H1 (cell line): ENCODE results near the gene BRIP1. TPM values are rescaled to one million over a fixed set of nuclear protein-coding genes. Genes with fewer than 3 reads are reported as not detected.

Experiments
- CTCF ChIA-PET: fragments of 300-600 bp; sonication (Branson Sonifier 250); formaldehyde crosslinking; loops from one replicate; lab custom pipeline; 2021; ENCODE audit not compliant: partially characterized antibody; lab: Charles Lee
- POLR2A ChIA-PET: fragments of 300-600 bp; sonication (Branson Sonifier 250); formaldehyde crosslinking; loops from one replicate; lab custom pipeline; 2021; ENCODE audit warnings: inconsistent platforms; ENCODE audit not compliant: partially characterized antibody; lab: Charles Lee
- DNase-seq, 2 experiments: peaks; one replicate each; pipeline versions ENCODE4 v3.0.0 to v3.0.0-alpha.2; 2010 to 2022; ENCODE audit warnings: low spot score in 2 of 2, low read depth in 1 of 2, mixed read lengths in 1 of 2
- FAIRE-seq: peaks from 2 replicates; lab custom pipeline; 2011; peaks lifted over from hg19 to GRCh38; lab: Jason Lieb, UNC
- H2AFZ ChIP-seq: 2 replicates; pipeline ENCODE4 v1.8.1; 2012; ENCODE audit warnings: low read length, inconsistent platforms
- H2AK5ac ChIP-seq: 2 replicates; pipeline ENCODE4 v1.6.1; 2013; ENCODE audit warnings: low read depth, low read length
- H2BK120ac ChIP-seq: replicated peaks from 2 replicates; pipeline ENCODE3; 2013; ENCODE audit warnings: low read depth, low read length, inconsistent platforms
- H2BK12ac ChIP-seq: 2 replicates; pipeline ENCODE4 v1.6.1; 2013; ENCODE audit warnings: low read depth, low read length
- H2BK15ac ChIP-seq: 2 replicates; pipeline ENCODE4 v1.6.1; 2013; ENCODE audit warnings: low read length
- H2BK20ac ChIP-seq: 2 replicates; pipeline ENCODE4 v1.6.1; 2013; ENCODE audit warnings: low read length
- H2BK5ac ChIP-seq: 2 replicates; pipeline ENCODE4 v1.6.1; 2013; ENCODE audit warnings: low read depth, low read length
- H3K14ac ChIP-seq: 2 replicates; pipeline ENCODE4 v1.6.1; 2013; ENCODE audit warnings: inconsistent platforms; ENCODE audit not compliant: insufficient read length
- H3K18ac ChIP-seq: 2 replicates; pipeline ENCODE4 v1.6.1; 2013; ENCODE audit warnings: low read length; ENCODE audit errors: extremely low read depth
- H3K23ac ChIP-seq: 2 replicates; pipeline ENCODE4 v1.6.1; 2013; ENCODE audit warnings: inconsistent platforms; ENCODE audit not compliant: insufficient read length
- H3K23me2 ChIP-seq: 2 replicates; pipeline ENCODE4 v1.6.1; 2013; ENCODE audit warnings: low read depth, low read length
- H3K27ac ChIP-seq: 2 replicates; pipeline ENCODE4 v1.6.1; 2011; ENCODE audit warnings: low read depth, low read length, inconsistent platforms
- H3K27me3 ChIP-seq, 4 experiments: replicated peaks in 1 of 4; 1 replicate in 1 of 4; 2 replicates in 3 of 4; pipeline versions ENCODE4 v1.6.1 to v1.8.1; 2011 to 2013; ENCODE audit warnings: low read length in 3 of 4, mild to moderate bottlenecking in 3 of 4, inconsistent platforms in 2 of 4, mixed read lengths in 2 of 4, moderate library complexity in 1 of 4; ENCODE audit not compliant: control insufficient read depth in 3 of 4, insufficient read depth in 3 of 4; ENCODE audit errors: extremely low read depth in 1 of 4
- H3K36me3 ChIP-seq, 4 experiments: 2 replicates each; pipeline versions ENCODE4 v1.6.1 to v1.8.1; 2011 to 2013; ENCODE audit warnings: mild to moderate bottlenecking in 4 of 4, low read length in 3 of 4, moderate library complexity in 2 of 4, control low read depth in 1 of 4, inconsistent platforms in 1 of 4; ENCODE audit not compliant: insufficient read depth in 4 of 4, control insufficient read depth in 2 of 4
- H3K4ac ChIP-seq: replicated peaks from 2 replicates; pipeline ENCODE3; 2013; ENCODE audit warnings: low read length, low read depth, mixed read lengths, inconsistent platforms; ENCODE audit not compliant: insufficient read length
- H3K4me1 ChIP-seq, 4 experiments: replicated peaks in 1 of 4; 1 replicate in 1 of 4; 2 replicates in 3 of 4; pipeline versions ENCODE4 v1.6.1 to v1.8.1; 2011 to 2013; ENCODE audit warnings: low read length in 3 of 4, inconsistent platforms in 2 of 4, mixed read lengths in 1 of 4; ENCODE audit not compliant: insufficient read depth in 4 of 4, control insufficient read depth in 3 of 4
- H3K4me2 ChIP-seq, 2 experiments: 2 replicates each; pipeline versions ENCODE4 v1.6.1 to v1.8.1; 2011 to 2013; ENCODE audit warnings: low read depth in 2 of 2, low read length in 2 of 2, control low read depth in 1 of 2, inconsistent platforms in 1 of 2, mild to moderate bottlenecking in 1 of 2; ENCODE audit not compliant: insufficient read depth in 1 of 2
- H3K4me3 ChIP-seq, 4 experiments: fragments of 200-600, 300-600 bp in 1 of 4; sonication (generic), shearing (Covaris generic), sonication (Bioruptor Twin) in 1 of 4; 2 replicates each; pipeline versions ENCODE4 v1.5.1 to v1.8.1; 2011 to 2016; ENCODE audit warnings: low read length in 4 of 4, low read depth in 3 of 4, control low read depth in 2 of 4, inconsistent platforms in 2 of 4, mild to moderate bottlenecking in 2 of 4, mixed read lengths in 1 of 4, moderate library complexity in 1 of 4; ENCODE audit not compliant: insufficient read depth in 2 of 4; ENCODE audit errors: extremely low read depth in 1 of 4
- H3K56ac ChIP-seq: replicated peaks from 2 replicates; pipeline ENCODE3; 2013; ENCODE audit warnings: low read depth, mild to moderate bottlenecking, mixed read lengths, low read length, inconsistent platforms; ENCODE audit not compliant: insufficient read length
- H3K79me1 ChIP-seq: 2 replicates; pipeline ENCODE4 v1.6.1; 2013; ENCODE audit warnings: low read depth, low read length, control low read depth
- H3K79me2 ChIP-seq, 2 experiments: 2 replicates each; pipeline versions ENCODE4 v1.6.1 to v1.8.1; 2012 to 2013; ENCODE audit warnings: low read length in 2 of 2, mild to moderate bottlenecking in 2 of 2, inconsistent platforms in 1 of 2; ENCODE audit not compliant: insufficient read depth in 2 of 2, control insufficient read depth in 1 of 2
- H3K9ac ChIP-seq, 4 experiments: replicated peaks in 1 of 4; 1 replicate in 1 of 4; 2 replicates in 3 of 4; pipeline versions ENCODE4 v1.6.1 to v1.8.1; 2011 to 2013; ENCODE audit warnings: low read depth in 3 of 4, low read length in 3 of 4, control low read depth in 2 of 4, mild to moderate bottlenecking in 2 of 4, moderate library complexity in 2 of 4, inconsistent platforms in 1 of 4; ENCODE audit errors: extremely low read depth in 1 of 4
- H3K9me3 ChIP-seq, 2 experiments: 2 replicates each; pipeline versions ENCODE4 v1.6.1 to v1.8.1; 2012 to 2013; ENCODE audit warnings: mild to moderate bottlenecking in 2 of 2, moderate library complexity in 2 of 2, control low read depth in 1 of 2, inconsistent platforms in 1 of 2, low read depth in 1 of 2, low read length in 1 of 2, mixed read lengths in 1 of 2; ENCODE audit not compliant: insufficient read depth in 2 of 2
- H4K20me1 ChIP-seq, 2 experiments: replicated peaks in 1 of 2; 2 replicates each; pipeline versions ENCODE3 to v1.8.1; 2011 to 2013; ENCODE audit warnings: inconsistent platforms in 2 of 2, low read length in 2 of 2, mild to moderate bottlenecking in 1 of 2; ENCODE audit not compliant: insufficient read depth in 2 of 2, control insufficient read depth in 1 of 2
- H4K5ac ChIP-seq: 2 replicates; pipeline ENCODE4 v1.6.1; 2013; ENCODE audit warnings: low read length, low read depth, mixed read lengths, inconsistent platforms; ENCODE audit not compliant: insufficient read length
- H4K8ac ChIP-seq: 2 replicates; pipeline ENCODE4 v1.8.0; 2013; ENCODE audit warnings: mild to moderate bottlenecking, moderate library complexity, low read length, inconsistent platforms; ENCODE audit not compliant: insufficient read depth; ENCODE audit errors: extremely low read depth
- H4K91ac ChIP-seq: replicated peaks from 2 replicates; pipeline ENCODE3; 2013; ENCODE audit warnings: low read length, mixed read lengths, inconsistent platforms; ENCODE audit not compliant: insufficient read length
- CBX5 ChIP-seq: fragments of 300-800, 300-1000 bp; sonication (generic); IDR thresholded peaks from 2 replicates; pipeline ENCODE4 v1.7.1; 2016; ENCODE audit warnings: antibody characterized with exemption, low read length, low read depth
- CHD2 ChIP-seq: IDR thresholded peaks from 2 replicates; pipeline ENCODE4 v1.6.1; 2012; ENCODE audit warnings: low read length, improper control_type of control experiment
- CTBP2 ChIP-seq: IDR thresholded peaks from 2 replicates; pipeline ENCODE4 v1.7.0; 2011; ENCODE audit warnings: borderline replicate concordance, mild to moderate bottlenecking, moderate library complexity, mixed read lengths, low read length; ENCODE audit not compliant: insufficient read depth, insufficient read length
- GABPA ChIP-seq: IDR thresholded peaks from 2 replicates; pipeline ENCODE4 v1.6.1; 2011; ENCODE audit warnings: mild to moderate bottlenecking, low read length, moderate library complexity, borderline replicate concordance; ENCODE audit not compliant: insufficient read depth
- KDM4A ChIP-seq: IDR thresholded peaks from one replicate; pipeline ENCODE4 v1.7.1; 2012; ENCODE audit warnings: low read depth, mild to moderate bottlenecking, moderate library complexity, low read length, inconsistent platforms; ENCODE audit not compliant: severe bottlenecking
- PHF8 ChIP-seq: fragments of 200-600 bp; sonication (generic); conservative IDR thresholded peaks from 2 replicates; pipeline ENCODE4 v1.7.1; 2012; ENCODE audit warnings: low read depth, mild to moderate bottlenecking, inconsistent platforms, low read length, moderate library complexity
- RNF2 ChIP-seq: fragments of 200-900, 300-1000 bp; sonication (generic); IDR thresholded peaks from 2 replicates; pipeline ENCODE4 v1.7.1; 2016; ENCODE audit warnings: borderline replicate concordance, low read depth, mild to moderate bottlenecking, antibody characterized with exemption, low read length; ENCODE audit not compliant: poor library complexity, severe bottlenecking; ENCODE audit errors: missing control alignments
- RXRA ChIP-seq: IDR thresholded peaks from 2 replicates; pipeline ENCODE4 v1.6.1; 2011; ENCODE audit warnings: low read depth, mild to moderate bottlenecking, low read length, moderate library complexity; ENCODE audit not compliant: insufficient read depth
- SIRT6 ChIP-seq: IDR thresholded peaks from one replicate; pipeline ENCODE4 v1.7.1; 2012; ENCODE audit warnings: low read length, inconsistent platforms
- SIX5 ChIP-seq: IDR thresholded peaks from 2 replicates; pipeline ENCODE4 v1.6.1; 2011; ENCODE audit warnings: mild to moderate bottlenecking, low read depth, low read length
- SP1 ChIP-seq: IDR thresholded peaks from 2 replicates; pipeline ENCODE4 v1.6.1; 2011; ENCODE audit warnings: low read depth, low read length
- SP2 ChIP-seq: IDR thresholded peaks from 2 replicates; pipeline ENCODE4 v1.6.1; 2012; ENCODE audit warnings: mild to moderate bottlenecking, low read length, inconsistent platforms
- SP4 ChIP-seq: IDR thresholded peaks from 2 replicates; pipeline ENCODE4 v1.6.1; 2012; ENCODE audit warnings: low read length, inconsistent platforms
- TAF7 ChIP-seq: optimal IDR thresholded peaks from 2 replicates; pipeline ENCODE3; 2011; ENCODE audit warnings: low read depth, mild to moderate bottlenecking, inconsistent platforms, low read length, moderate library complexity, borderline replicate concordance
- polyA plus RNA-seq, 7 experiments: library from polyadenylated mRNA; depleted of rRNA in 3 of 7; stranded (reverse) in 5 of 7; unstranded in 2 of 7; fragments of >200 nt in 5 of 7; fragments of 200-250 nt in 2 of 7; gene quantifications; 1 replicate in 5 of 7; 2 replicates in 1 of 7; 4 replicates in 1 of 7; pipeline versions ENCODE4 v1.2.1 to v1.2.3, GENCODE V29; 2011 to 2013; ENCODE audit warnings: missing spikeins in 2 of 7, mixed read lengths in 2 of 7
- total RNA-seq: library from RNA; stranded (reverse); fragmentation: NEBNext Ultra II Directional; extraction: Animal tissue kit (Norgen Biotek cat#: 25700); gene quantifications from 2 replicates; pipeline ENCODE4 v1.2.1, GENCODE V29; 2021
- TF ChIP-seq, protein P1 (sequence below): IDR thresholded peaks from 2 replicates; pipeline ENCODE4 v1.6.1; 2011; ENCODE audit warnings: low read depth, mild to moderate bottlenecking, low read length; ENCODE audit not compliant: insufficient read depth

Gene BRIP1
- total and polyA plus RNA-seq, 2 of the 8 experiments (the other 6 are each of a cell fraction or from before 2014, with no cell fraction given) = 5.8 to 19.2 TPM

DNA sequence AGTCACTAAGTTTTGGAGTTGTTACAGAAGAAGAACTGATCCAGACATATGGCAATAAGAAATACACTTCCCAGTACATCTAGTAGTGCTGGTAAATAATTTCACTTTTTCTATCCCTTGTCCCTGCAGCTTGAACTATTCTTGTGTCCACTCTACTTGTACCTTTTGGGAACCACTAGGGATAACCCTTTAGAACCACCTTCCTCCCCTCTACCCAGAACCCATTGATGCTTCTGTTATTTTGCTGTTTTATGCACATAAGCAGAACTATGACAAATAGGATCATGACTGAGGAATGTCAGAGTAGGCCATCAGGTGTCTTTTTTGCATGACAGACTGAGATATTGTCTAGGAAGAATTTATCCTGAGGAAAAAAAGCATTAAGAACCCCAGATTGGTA is 125.1 kb downstream of the BRIP1 start:
- Histone ChIP-seq H3K14ac (no peak overlapping the region), H3K4me3 (no peak overlapping the region), H3K56ac (no peak overlapping the region), H3K4ac (no peak overlapping the region), H2AK5ac (no peak overlapping the region), H3K23me2 (no peaks in the 10 kb centered on the region), H3K9ac (no peak overlapping the region), H2AFZ (no peak overlapping the region), H3K9me3 (0 out of 4 replicates have a peak, but pooled peaks cover 0 to 2% of the 10 kb centered on the region in 2 experiments), H3K23ac (no peak overlapping the region), H3K27me3 (no peaks in the 10 kb centered on the region), H3K79me1 (no peaks in the 10 kb centered on the region), H3K4me1 (no peaks in the 10 kb centered on the region), H2BK5ac (no peak overlapping the region), H2BK15ac (no peak overlapping the region), H4K8ac (no peak overlapping the region), H4K20me1 (no peaks in the 10 kb centered on the region), H2BK12ac (no peak overlapping the region), H2BK120ac (no peak overlapping the region), H3K18ac (no peak overlapping the region), H3K36me3 (peaks cover 0 to 17% (median 9%) of the 10 kb centered on the region in 4 experiments; a peak in 6 of 8 replicates), H4K5ac (no peak overlapping the region), H3K79me2 (no peaks in the 10 kb centered on the region), H4K91ac (no peak overlapping the region), H3K4me2 (no peak overlapping the region), H2BK20ac (no peak overlapping the region), H3K27ac (no peak overlapping the region)
- no peak for DNase-seq
- POLR2A ChIA-PET = no interaction called here
- CTCF ChIA-PET = no interaction called here
- no peak for FAIRE-seq
- TF ChIP-seq SIX5 = no peak
- TF ChIP-seq CBX5 = no peak
- TF ChIP-seq CHD2 = no peak
- no peak for TF ChIP-seq SP1
- no peak for TF ChIP-seq SIRT6
- TF ChIP-seq KDM4A = no peak
- no peak for TF ChIP-seq PHF8
- TF ChIP-seq SP2 = no peak
- no peak for TF ChIP-seq RNF2
- TF ChIP-seq CTBP2 = no peak
- TF ChIP-seq GABPA = no peak
- no peak for TF ChIP-seq TAF7
- TF ChIP-seq, protein P1, sequence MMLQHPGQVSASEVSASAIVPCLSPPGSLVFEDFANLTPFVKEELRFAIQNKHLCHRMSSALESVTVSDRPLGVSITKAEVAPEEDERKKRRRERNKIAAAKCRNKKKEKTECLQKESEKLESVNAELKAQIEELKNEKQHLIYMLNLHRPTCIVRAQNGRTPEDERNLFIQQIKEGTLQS = no peak
- no peak for TF ChIP-seq RXRA
- TF ChIP-seq SP4 = no peak
